Loucy (cell line): ENCODE results near the gene TSHZ2.

Experiments used
- CTCF ChIP-seq: fragments of 200-600 bp; sonication (generic); conservative IDR thresholded peaks from 2 replicates; pipeline ENCODE4 v1.5.1; 2014; ENCODE audit warnings: mild to moderate bottlenecking, antibody characterized with exemption, low read length
- EZH2phosphoT487 ChIP-seq: fragments of 200-600 bp; IDR thresholded peaks from 2 replicates; pipeline ENCODE4 v1.6.1; 2018; ENCODE audit warnings: antibody characterized with exemption, mild to moderate bottlenecking, moderate library complexity, borderline replicate concordance

GRCh38 chr20:53023732-53024520 lies 51.8 kb downstream of the TSHZ2 start:
- TF ChIP-seq CTCF (no peak), EZH2phosphoT487 (no peak)
